HCT116 (cell line): Measurements from ENCODE around the gene KRT83. TPM values are rescaled to one million over a fixed set of nuclear protein-coding genes. Genes with fewer than 3 reads are reported as not detected.

Source experiments
- ATAC-seq: fragments of 200-7000 bp; cut with Tn5 transposase; 2 replicates; pipeline ENCODE4 v1.9.1; 2020; ENCODE audit warnings: mild to moderate bottlenecking, moderate library complexity
- BruUV-seq: library from RNA; stranded (reverse); fragments of 400-500 nt; replicated peaks from 2 replicates; lab custom pipeline; 2021; lab: Mats Ljungman, UMichigan
- CTCF ChIA-PET: fragments of 300-600 bp; sonication (Branson Sonifier 250); formaldehyde crosslinking; loops from one replicate; lab custom pipeline; 2021; ENCODE audit warnings: antibody characterized with exemption; lab: Charles Lee
- POLR2A ChIA-PET: fragments of 300-600, 350-600 bp; sonication (Branson Sonifier 250); formaldehyde crosslinking; loops from one replicate; lab custom pipeline; 2021; ENCODE audit warnings: antibody characterized with exemption; lab: Charles Lee
- RAD21 ChIA-PET, 2 experiments: fragments of 300-600 bp; sonication (Branson Sonifier 250); formaldehyde crosslinking; loops; one replicate each; lab custom pipeline; 2023; ENCODE audit warnings: low total read pairs in 2 of 2; ENCODE audit not compliant: uncharacterized antibody in 2 of 2, unreplicated experiment in 2 of 2, low non-redundant PET in 1 of 2; lab: Charles Lee
- DNase-seq: peaks from one replicate; pipeline ENCODE4 v3.0.0-alpha.2; 2010; ENCODE audit warnings: low read depth, low spot score
- H2AFZ ChIP-seq: fragments of 200-600 bp; shearing (Covaris generic), sonication (generic); 2 replicates; pipeline ENCODE4 v1.6.1; 2017; ENCODE audit warnings: low read depth, mixed run types, mixed read lengths, antibody characterized with exemption, low read length; ENCODE audit not compliant: poor library complexity, severe bottlenecking
- H3K27ac ChIP-seq: 2 replicates; pipeline ENCODE4 v1.5.1; 2012; ENCODE audit warnings: low read depth, low read length
- H3K27me3 ChIP-seq: fragments of 200-600 bp; sonication (generic); 2 replicates; pipeline ENCODE4 v1.6.1; 2016; ENCODE audit warnings: mixed run types, low read length, mixed read lengths; ENCODE audit not compliant: insufficient read depth
- H3K36me3 ChIP-seq, 2 experiments: fragments of 200-500 bp in 1 of 2; fragments of 200-600 bp in 1 of 2; sonication (Bioruptor generic) in 1 of 2; sonication (generic) in 1 of 2; 2 replicates each; pipeline versions ENCODE4 v1.5.1 to v1.6.1; 2014 to 2016; ENCODE audit warnings: low read length in 2 of 2, inconsistent platforms in 1 of 2, mixed read lengths in 1 of 2, mixed run types in 1 of 2; ENCODE audit not compliant: insufficient read depth in 2 of 2, control insufficient read depth in 1 of 2
- H3K4me1 ChIP-seq, 2 experiments: fragments of 200-600 bp in 1 of 2; sonication (generic) in 1 of 2; 2 replicates each; pipeline versions ENCODE4 v1.5.1 to v1.6.1; 2012 to 2017; ENCODE audit warnings: low read length in 2 of 2, inconsistent platforms in 1 of 2, mild to moderate bottlenecking in 1 of 2, mixed read lengths in 1 of 2, mixed run types in 1 of 2, moderate library complexity in 1 of 2; ENCODE audit not compliant: insufficient read depth in 2 of 2, control insufficient read depth in 1 of 2
- H3K4me2 ChIP-seq: fragments of 200-600 bp; sonication (generic); 2 replicates; pipeline ENCODE4 v1.6.1; 2017; ENCODE audit warnings: mixed run types, low read length, mixed read lengths
- H3K4me3 ChIP-seq, 2 experiments: fragments of 200-600 bp in 1 of 2; sonication (generic) in 1 of 2; replicated peaks in 1 of 2; 2 replicates each; pipeline ENCODE4 v1.5.1; 2011 to 2016; ENCODE audit warnings: low read length in 2 of 2, control low read depth in 1 of 2, low read depth in 1 of 2, mild to moderate bottlenecking in 1 of 2, mixed read lengths in 1 of 2, mixed run types in 1 of 2
- H3K79me2 ChIP-seq: fragments of 200-600 bp; sonication (generic); 2 replicates; pipeline ENCODE4 v1.6.1; 2017; ENCODE audit warnings: mild to moderate bottlenecking, mixed run types, low read length, moderate library complexity, mixed read lengths; ENCODE audit not compliant: insufficient read depth
- H3K9ac ChIP-seq: fragments of 200-600 bp; sonication (generic); 2 replicates; pipeline ENCODE4 v1.6.1; 2016; ENCODE audit warnings: low read length, mixed read lengths
- H3K9me2 ChIP-seq: fragments of 200-600 bp; sonication (generic), shearing (Covaris generic); 2 replicates; pipeline ENCODE4 v1.6.1; 2017; ENCODE audit warnings: mixed run types, mild to moderate bottlenecking, moderate library complexity; ENCODE audit not compliant: insufficient read depth
- H3K9me3 ChIP-seq, 2 experiments: fragments of 200-500 bp in 1 of 2; fragments of 200-600 bp in 1 of 2; sonication (Bioruptor generic) in 1 of 2; sonication (generic) in 1 of 2; 2 replicates each; pipeline ENCODE4 v1.6.1; 2014 to 2017; ENCODE audit warnings: low read length in 2 of 2, mixed read lengths in 2 of 2, inconsistent platforms in 1 of 2, low read depth in 1 of 2, mild to moderate bottlenecking in 1 of 2, mixed run types in 1 of 2, moderate library complexity in 1 of 2; ENCODE audit not compliant: control insufficient read depth in 1 of 2, insufficient read depth in 1 of 2
- H4K20me1 ChIP-seq: fragments of 200-600 bp; sonication (generic), shearing (Covaris generic); 2 replicates; pipeline ENCODE4 v1.6.1; 2017; ENCODE audit warnings: mixed run types, mild to moderate bottlenecking, moderate library complexity; ENCODE audit not compliant: insufficient read depth
- CEBPB ChIP-seq: IDR thresholded peaks from 2 replicates; pipeline ENCODE4 v1.6.1; 2012; ENCODE audit warnings: low read depth
- ELF1 ChIP-seq: IDR thresholded peaks from 2 replicates; pipeline ENCODE4 v1.6.1; 2012; ENCODE audit warnings: low read depth, borderline replicate concordance
- EZH2 ChIP-seq: fragments of 200-600 bp; sonication (generic); IDR thresholded peaks from 2 replicates; pipeline ENCODE4 v1.6.1; 2017; ENCODE audit warnings: antibody characterized with exemption, mixed run types
- EZH2phosphoT487 ChIP-seq: fragments of 200-600 bp; IDR thresholded peaks from 2 replicates; pipeline ENCODE4 v1.6.1; 2018; ENCODE audit warnings: antibody characterized with exemption, borderline replicate concordance
- FOSL1 ChIP-seq: IDR thresholded peaks from 2 replicates; pipeline ENCODE4 v1.6.1; 2012; ENCODE audit warnings: low read depth
- JUND ChIP-seq: IDR thresholded peaks from 2 replicates; pipeline ENCODE4 v1.6.1; 2012
- POLR2A ChIP-seq: IDR thresholded peaks from 2 replicates; pipeline ENCODE4 v1.7.0; 2011; ENCODE audit warnings: borderline replicate concordance; ENCODE audit not compliant: insufficient read depth, insufficient read length; ENCODE audit errors: extremely low read depth
- SIN3A ChIP-seq: IDR thresholded peaks from 2 replicates; pipeline ENCODE4 v1.6.1; 2012; ENCODE audit warnings: low read depth
- TCF7L2 ChIP-seq: IDR thresholded peaks from 2 replicates; pipeline ENCODE4 v1.7.0; 2011; ENCODE audit warnings: borderline replicate concordance, inconsistent platforms; ENCODE audit not compliant: insufficient read depth, insufficient read length; ENCODE audit errors: extremely low read depth
- ZFX ChIP-seq: fragments of 450-650 bp; IDR thresholded peaks from 2 replicates; pipeline ENCODE4 v1.6.1; 2017
- intact Hi-C: fragments of 100-400 bp; cut with micrococcal nuclease; formaldehyde crosslinking; loops from 2 replicates; pipeline ENCODE4 v1.10.0; 2022
- total RNA-seq: library from RNA; stranded (reverse); gene quantifications from one replicate; pipeline ENCODE4 v1.2.1, GENCODE V29; 2021; ENCODE audit not compliant: unreplicated experiment
- TF ChIP-seq, protein P1 (sequence below), 3 experiments: fragments of 200-600 bp in 1 of 3; sonication (generic) in 1 of 3; IDR thresholded peaks in 2 of 3; conservative IDR thresholded peaks in 1 of 3; 2 replicates each; pipeline ENCODE4 v1.5.1; 2012 to 2017; ENCODE audit warnings: low read depth in 2 of 3, low read length in 2 of 3, antibody characterized with exemption in 1 of 3, borderline replicate concordance in 1 of 3, control low read depth in 1 of 3, mild to moderate bottlenecking in 1 of 3, mixed read lengths in 1 of 3, mixed run types in 1 of 3, moderate library complexity in 1 of 3; ENCODE audit not compliant: insufficient read depth in 1 of 3
- TF ChIP-seq, protein P2 (sequence below): IDR thresholded peaks from 2 replicates; pipeline ENCODE4 v1.6.1; 2012
- TF ChIP-seq, protein P3 (sequence below): IDR thresholded peaks from 2 replicates; pipeline ENCODE4 v1.6.1; 2012
- TF ChIP-seq, protein P4 (sequence below): IDR thresholded peaks from 2 replicates; pipeline ENCODE4 v1.6.1; 2011; ENCODE audit warnings: mild to moderate bottlenecking, low read length, moderate library complexity; ENCODE audit not compliant: insufficient replicate concordance; ENCODE audit errors: extremely low read depth
- TF ChIP-seq, protein P5 (sequence below): IDR thresholded peaks from 2 replicates; pipeline ENCODE4 v1.6.1; 2012; ENCODE audit warnings: low read depth

KRT83 gene
- total RNA-seq, 1 experiment from 2014 or later: not detected

DNA sequence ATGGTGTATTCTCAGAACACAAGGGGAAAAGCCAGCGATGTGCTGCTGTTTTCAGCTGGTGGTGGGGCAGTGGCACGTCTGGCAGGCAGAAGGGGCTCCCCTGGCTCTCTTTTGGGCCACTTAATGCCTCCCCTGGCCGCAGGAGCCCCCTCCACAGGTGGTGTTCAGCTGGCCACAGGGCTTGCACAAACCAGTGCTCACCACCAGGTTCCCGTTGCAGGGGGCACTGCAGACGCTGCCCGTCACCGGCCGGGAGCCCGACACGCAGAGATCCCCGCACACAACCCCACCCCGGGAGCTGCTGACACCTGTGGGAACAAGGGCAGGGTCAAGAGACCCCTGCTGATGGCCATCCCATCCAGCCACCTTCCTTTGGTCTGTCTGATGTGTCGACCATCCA is 6.7 kb downstream of the KRT83 start (continued):
- no peak for TF ChIP-seq EZH2

DNA sequence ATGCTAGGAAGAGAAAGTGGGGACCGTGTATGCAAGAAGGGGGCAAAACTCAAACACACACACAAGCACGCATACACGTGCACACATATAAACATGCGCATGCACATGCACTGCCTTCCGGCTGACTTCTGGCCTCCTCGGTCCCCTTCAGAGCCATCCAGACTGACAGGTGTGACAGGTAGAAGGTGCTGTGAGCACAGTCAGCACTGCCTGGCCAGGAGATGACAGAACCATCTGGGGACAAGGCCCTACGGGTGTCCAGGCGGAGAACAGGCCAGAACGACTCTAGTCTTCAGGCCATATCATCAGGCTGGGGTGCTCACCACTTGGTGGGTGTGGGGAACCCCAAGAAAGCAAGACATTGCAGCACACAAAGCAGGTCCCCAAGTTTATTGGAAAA is 7.3 kb downstream of the KRT83 start:
- intact Hi-C loops: no loop called here
- DNase-seq: no peak

More for the DNA sequence above, 7.3 kb downstream of the KRT83 start:
- Histone ChIP-seq H4K20me1 (no peaks in the 10 kb centered on the region), H2AFZ (no peak overlapping the region), H3K36me3 (no peaks in the 10 kb centered on the region), H3K9me2 (no peaks in the 10 kb centered on the region), H3K27me3 (no peaks in the 10 kb centered on the region), H3K27ac (no peak overlapping the region), H3K9me3 (no peaks in the 10 kb centered on the region), H3K79me2 (no peaks in the 10 kb centered on the region), H3K9ac (no peak overlapping the region), H3K4me2 (no peak overlapping the region), H3K4me3 (no peak overlapping the region), H3K4me1 (peaks cover 3 to 13% of the 10 kb centered on the region in 2 experiments; a peak in 3 of 4 replicates)
- CTCF ChIA-PET: interaction anchor here (1.3 kb wide), 1 partner anchor 14 kb away, joined by 6 read pairs; no protein-coding TSS in a partner anchor
- ATAC-seq: no peak
- TF ChIP-seq, protein P1, sequence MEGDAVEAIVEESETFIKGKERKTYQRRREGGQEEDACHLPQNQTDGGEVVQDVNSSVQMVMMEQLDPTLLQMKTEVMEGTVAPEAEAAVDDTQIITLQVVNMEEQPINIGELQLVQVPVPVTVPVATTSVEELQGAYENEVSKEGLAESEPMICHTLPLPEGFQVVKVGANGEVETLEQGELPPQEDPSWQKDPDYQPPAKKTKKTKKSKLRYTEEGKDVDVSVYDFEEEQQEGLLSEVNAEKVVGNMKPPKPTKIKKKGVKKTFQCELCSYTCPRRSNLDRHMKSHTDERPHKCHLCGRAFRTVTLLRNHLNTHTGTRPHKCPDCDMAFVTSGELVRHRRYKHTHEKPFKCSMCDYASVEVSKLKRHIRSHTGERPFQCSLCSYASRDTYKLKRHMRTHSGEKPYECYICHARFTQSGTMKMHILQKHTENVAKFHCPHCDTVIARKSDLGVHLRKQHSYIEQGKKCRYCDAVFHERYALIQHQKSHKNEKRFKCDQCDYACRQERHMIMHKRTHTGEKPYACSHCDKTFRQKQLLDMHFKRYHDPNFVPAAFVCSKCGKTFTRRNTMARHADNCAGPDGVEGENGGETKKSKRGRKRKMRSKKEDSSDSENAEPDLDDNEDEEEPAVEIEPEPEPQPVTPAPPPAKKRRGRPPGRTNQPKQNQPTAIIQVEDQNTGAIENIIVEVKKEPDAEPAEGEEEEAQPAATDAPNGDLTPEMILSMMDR (IDR thresholded peaks at IDR 0.05 in 2 of 3, conservative IDR thresholded peaks at IDR 0.05 in 1 of 3; ENCODE audit: borderline replicate concordance in 1 of 3, insufficient read depth in 1 of 3, low read depth in 2 of 3, low read length in 2 of 3): no peak
- TF ChIP-seq EZH2 (no peak), TCF7L2 (no peak), FOSL1 (no peak), ZFX (no peak), SIN3A (no peak), JUND (no peak), POLR2A (no peak), CEBPB (no peak), ELF1 (no peak), EZH2phosphoT487 (no peak)
- TF ChIP-seq, protein P2, sequence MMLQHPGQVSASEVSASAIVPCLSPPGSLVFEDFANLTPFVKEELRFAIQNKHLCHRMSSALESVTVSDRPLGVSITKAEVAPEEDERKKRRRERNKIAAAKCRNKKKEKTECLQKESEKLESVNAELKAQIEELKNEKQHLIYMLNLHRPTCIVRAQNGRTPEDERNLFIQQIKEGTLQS: no peak
- TF ChIP-seq, protein P3, sequence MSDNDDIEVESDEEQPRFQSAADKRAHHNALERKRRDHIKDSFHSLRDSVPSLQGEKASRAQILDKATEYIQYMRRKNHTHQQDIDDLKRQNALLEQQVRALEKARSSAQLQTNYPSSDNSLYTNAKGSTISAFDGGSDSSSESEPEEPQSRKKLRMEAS: no peak
- TF ChIP-seq, protein P4, sequence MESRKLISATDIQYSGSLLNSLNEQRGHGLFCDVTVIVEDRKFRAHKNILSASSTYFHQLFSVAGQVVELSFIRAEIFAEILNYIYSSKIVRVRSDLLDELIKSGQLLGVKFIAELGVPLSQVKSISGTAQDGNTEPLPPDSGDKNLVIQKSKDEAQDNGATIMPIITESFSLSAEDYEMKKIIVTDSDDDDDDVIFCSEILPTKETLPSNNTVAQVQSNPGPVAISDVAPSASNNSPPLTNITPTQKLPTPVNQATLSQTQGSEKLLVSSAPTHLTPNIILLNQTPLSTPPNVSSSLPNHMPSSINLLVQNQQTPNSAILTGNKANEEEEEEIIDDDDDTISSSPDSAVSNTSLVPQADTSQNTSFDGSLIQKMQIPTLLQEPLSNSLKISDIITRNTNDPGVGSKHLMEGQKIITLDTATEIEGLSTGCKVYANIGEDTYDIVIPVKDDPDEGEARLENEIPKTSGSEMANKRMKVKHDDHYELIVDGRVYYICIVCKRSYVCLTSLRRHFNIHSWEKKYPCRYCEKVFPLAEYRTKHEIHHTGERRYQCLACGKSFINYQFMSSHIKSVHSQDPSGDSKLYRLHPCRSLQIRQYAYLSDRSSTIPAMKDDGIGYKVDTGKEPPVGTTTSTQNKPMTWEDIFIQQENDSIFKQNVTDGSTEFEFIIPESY: no peak
- TF ChIP-seq, protein P5, sequence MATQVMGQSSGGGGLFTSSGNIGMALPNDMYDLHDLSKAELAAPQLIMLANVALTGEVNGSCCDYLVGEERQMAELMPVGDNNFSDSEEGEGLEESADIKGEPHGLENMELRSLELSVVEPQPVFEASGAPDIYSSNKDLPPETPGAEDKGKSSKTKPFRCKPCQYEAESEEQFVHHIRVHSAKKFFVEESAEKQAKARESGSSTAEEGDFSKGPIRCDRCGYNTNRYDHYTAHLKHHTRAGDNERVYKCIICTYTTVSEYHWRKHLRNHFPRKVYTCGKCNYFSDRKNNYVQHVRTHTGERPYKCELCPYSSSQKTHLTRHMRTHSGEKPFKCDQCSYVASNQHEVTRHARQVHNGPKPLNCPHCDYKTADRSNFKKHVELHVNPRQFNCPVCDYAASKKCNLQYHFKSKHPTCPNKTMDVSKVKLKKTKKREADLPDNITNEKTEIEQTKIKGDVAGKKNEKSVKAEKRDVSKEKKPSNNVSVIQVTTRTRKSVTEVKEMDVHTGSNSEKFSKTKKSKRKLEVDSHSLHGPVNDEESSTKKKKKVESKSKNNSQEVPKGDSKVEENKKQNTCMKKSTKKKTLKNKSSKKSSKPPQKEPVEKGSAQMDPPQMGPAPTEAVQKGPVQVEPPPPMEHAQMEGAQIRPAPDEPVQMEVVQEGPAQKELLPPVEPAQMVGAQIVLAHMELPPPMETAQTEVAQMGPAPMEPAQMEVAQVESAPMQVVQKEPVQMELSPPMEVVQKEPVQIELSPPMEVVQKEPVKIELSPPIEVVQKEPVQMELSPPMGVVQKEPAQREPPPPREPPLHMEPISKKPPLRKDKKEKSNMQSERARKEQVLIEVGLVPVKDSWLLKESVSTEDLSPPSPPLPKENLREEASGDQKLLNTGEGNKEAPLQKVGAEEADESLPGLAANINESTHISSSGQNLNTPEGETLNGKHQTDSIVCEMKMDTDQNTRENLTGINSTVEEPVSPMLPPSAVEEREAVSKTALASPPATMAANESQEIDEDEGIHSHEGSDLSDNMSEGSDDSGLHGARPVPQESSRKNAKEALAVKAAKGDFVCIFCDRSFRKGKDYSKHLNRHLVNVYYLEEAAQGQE: no peak
- RAD21 ChIA-PET: no interaction called here
- no TSS peak for BruUV-seq
- POLR2A ChIA-PET: no interaction called here
